ENCODE results near the gene CCDC174.

- TF ChIP-seq EZH2 (IDR thresholded peaks at IDR 0.05) (no peak), POLR2AphosphoS5 (IDR thresholded peaks at IDR 0.05; ENCODE audit: borderline replicate concordance, low read depth, low read length) (no peak), FOXP2 (optimal IDR thresholded peaks at IDR 0.05; ENCODE audit: control extremely low read depth, extremely low read length, insufficient read depth) (no peak)
Measured at GRCh38 chr3:14630404-14631100, 21.0 kb upstream of the CCDC174 start.
